SK-N-SH (cell line): ENCODE measurements around the gene KRT37. TPM values are rescaled to one million over a fixed set of nuclear protein-coding genes. Genes with fewer than 3 reads are reported as not detected.

Experiments
- CTCF ChIA-PET: fragments of 300-600, 350-600 bp; formaldehyde crosslinking; extraction: SDS; loops from one replicate; lab custom pipeline; 2021; lab: Yijun Ruan, JAX
- POLR2A ChIA-PET: fragments of 350-600 bp; sonication (Branson Sonifier 250); formaldehyde crosslinking; extraction: SDS; loops from one replicate; lab custom pipeline; 2020; ENCODE audit warnings: antibody characterized with exemption, inconsistent platforms; lab: Yijun Ruan, JAX
- DNase-seq: peaks from one replicate; pipeline ENCODE4 v3.0.0; 2012
- H2AFZ ChIP-seq: fragments of 200-600 bp; sonication (generic); 2 replicates; pipeline ENCODE4 v1.8.1; 2016; ENCODE audit warnings: antibody characterized with exemption, mild to moderate bottlenecking, low read depth
- H3F3A ChIP-seq: fragments of 200-600 bp; sonication (generic); replicated peaks from 2 replicates; pipeline ENCODE3; 2016; ENCODE audit warnings: antibody characterized with exemption, mild to moderate bottlenecking; ENCODE audit not compliant: insufficient read depth
- H3K27ac ChIP-seq, 2 experiments: fragments of 200-500 bp in 1 of 2; fragments of 200-600 bp in 1 of 2; sonication (Bioruptor generic) in 1 of 2; sonication (generic), shearing (Covaris generic) in 1 of 2; 2 replicates each; pipeline versions ENCODE4 v1.5.1 to v1.6.1; 2014 to 2016; ENCODE audit warnings: low read depth in 2 of 2, inconsistent platforms in 1 of 2, low read length in 1 of 2, mild to moderate bottlenecking in 1 of 2, mixed read lengths in 1 of 2
- H3K27me3 ChIP-seq: fragments of 200-600 bp; sonication (generic), shearing (Covaris generic); 2 replicates; pipeline ENCODE4 v1.6.1; 2016; ENCODE audit warnings: mixed run types; ENCODE audit not compliant: insufficient read depth
- H3K36me3 ChIP-seq, 2 experiments: fragments of 200-500 bp in 1 of 2; fragments of 200-600 bp in 1 of 2; sonication (Bioruptor generic) in 1 of 2; sonication (generic) in 1 of 2; replicated peaks in 1 of 2; 2 replicates each; pipeline versions ENCODE3 to v1.5.1; 2014 to 2016; ENCODE audit warnings: low read length in 1 of 2, mild to moderate bottlenecking in 1 of 2; ENCODE audit not compliant: insufficient read depth in 2 of 2, control insufficient read depth in 1 of 2
- H3K4me1 ChIP-seq, 2 experiments: fragments of 200-500 bp in 1 of 2; fragments of 200-600 bp in 1 of 2; sonication (Bioruptor generic) in 1 of 2; sonication (generic), shearing (Covaris generic) in 1 of 2; 2 replicates each; pipeline versions ENCODE4 v1.5.1 to v1.6.1; 2014 to 2016; ENCODE audit warnings: low read depth in 1 of 2, low read length in 1 of 2, mixed run types in 1 of 2; ENCODE audit not compliant: insufficient read depth in 2 of 2, control insufficient read depth in 1 of 2
- H3K4me2 ChIP-seq: fragments of 200-600 bp; sonication (generic), shearing (Covaris generic); 2 replicates; pipeline ENCODE4 v1.6.1; 2017; ENCODE audit warnings: mixed run types
- H3K4me3 ChIP-seq, 2 experiments: fragments of 200-500 bp in 1 of 2; fragments of 200-600 bp in 1 of 2; sonication (Bioruptor generic) in 1 of 2; sonication (generic), shearing (Covaris generic) in 1 of 2; 2 replicates each; pipeline versions ENCODE4 v1.5.1 to v1.8.1; 2014 to 2016; ENCODE audit warnings: low read depth in 2 of 2, inconsistent platforms in 1 of 2, low read length in 1 of 2, mild to moderate bottlenecking in 1 of 2, mixed read lengths in 1 of 2, moderate library complexity in 1 of 2
- H3K79me2 ChIP-seq: fragments of 200-600 bp; sonication (generic); 2 replicates; pipeline ENCODE4 v1.8.1; 2017; ENCODE audit warnings: mild to moderate bottlenecking; ENCODE audit not compliant: insufficient read depth
- H3K9ac ChIP-seq: fragments of 200-600 bp; sonication (generic); 2 replicates; pipeline ENCODE4 v1.6.1; 2017; ENCODE audit warnings: mixed run types
- H3K9me2 ChIP-seq: fragments of 200-600 bp; sonication (generic); 2 replicates; pipeline ENCODE4 v1.6.1; 2017; ENCODE audit warnings: mixed run types
- H3K9me3 ChIP-seq: fragments of 200-600 bp; sonication (generic); 2 replicates; pipeline ENCODE4 v1.6.1; 2017; ENCODE audit warnings: mixed run types, mild to moderate bottlenecking, moderate library complexity
- H4K20me1 ChIP-seq: fragments of 200-600 bp; sonication (generic); 2 replicates; pipeline ENCODE4 v1.6.1; 2017; ENCODE audit warnings: mild to moderate bottlenecking, mixed run types; ENCODE audit not compliant: insufficient read depth
- CHD2 ChIP-seq: fragments of 150-350 bp; IDR thresholded peaks from 2 replicates; pipeline ENCODE4 v1.6.1; 2018; ENCODE audit warnings: low read length; ENCODE audit not compliant: partially characterized antibody
- ELF1 ChIP-seq: IDR thresholded peaks from 2 replicates; pipeline ENCODE4 v1.4.0; 2012
- EZH2phosphoT487 ChIP-seq: fragments of 200-600 bp; sonication (generic); IDR thresholded peaks from 2 replicates; pipeline ENCODE4 v1.6.1; 2017; ENCODE audit warnings: low read depth, mixed run types, mild to moderate bottlenecking, antibody characterized with exemption, moderate library complexity, borderline replicate concordance
- GATA2 ChIP-seq: sonication (generic); formaldehyde crosslinking; IDR thresholded peaks from 2 replicates; pipeline ENCODE4 v1.5.0; 2020; ENCODE audit warnings: mild to moderate bottlenecking, missing genetic modification reagents
- MEF2A ChIP-seq: IDR thresholded peaks from 2 replicates; pipeline ENCODE4 v1.4.0; 2012; ENCODE audit warnings: low read depth, borderline replicate concordance
- MXI1 ChIP-seq: IDR thresholded peaks from 2 replicates; pipeline ENCODE4 v1.6.1; 2012; ENCODE audit warnings: mild to moderate bottlenecking, low read depth, low read length, improper control_type of control experiment
- NRF1 ChIP-seq: IDR thresholded peaks from 2 replicates; pipeline ENCODE4 v1.6.1; 2012; ENCODE audit warnings: low read depth, mild to moderate bottlenecking, low read length
- POLR2AphosphoS5 ChIP-seq: IDR thresholded peaks from 2 replicates; pipeline ENCODE4 v1.6.1; 2012; ENCODE audit warnings: low read depth, low read length
- RCOR1 ChIP-seq: fragments of 150-350 bp; IDR thresholded peaks from 2 replicates; pipeline ENCODE4 v1.6.1; 2017; ENCODE audit warnings: antibody characterized with exemption, low read length
- RFX5 ChIP-seq: IDR thresholded peaks from 2 replicates; pipeline ENCODE4 v1.6.1; 2012; ENCODE audit warnings: mild to moderate bottlenecking, improper control_type of control experiment, low read length
- SMC3 ChIP-seq: IDR thresholded peaks from 2 replicates; pipeline ENCODE4 v1.6.1; 2012; ENCODE audit warnings: low read depth, low read length, improper control_type of control experiment
- TEAD4 ChIP-seq: IDR thresholded peaks from 2 replicates; pipeline ENCODE4 v1.4.0; 2012; ENCODE audit warnings: mild to moderate bottlenecking, borderline replicate concordance; ENCODE audit not compliant: insufficient read depth
- WGBS: methylation state at CpG from one replicate; pipeline ENCODE4 v1.1.6; 2017; ENCODE audit warnings: low lambda C conversion rate; 5-methylcytosine and 5-hydroxymethylcytosine counted together
- polyA plus RNA-seq, 3 experiments: library from polyadenylated mRNA; depleted of rRNA; stranded (reverse); fragments of >200 nt; gene quantifications; 2 replicates each; pipeline ENCODE4 v1.2.3, GENCODE V29; 2012
- TF ChIP-seq, protein P1 (sequence below): fragments of 200-600 bp; sonication (generic); IDR thresholded peaks from 2 replicates; pipeline ENCODE4 v1.6.1; 2017; ENCODE audit warnings: antibody characterized with exemption, mild to moderate bottlenecking, moderate library complexity
- TF ChIP-seq, protein P2 (sequence below): IDR thresholded peaks from 2 replicates; pipeline ENCODE4 v1.4.0; 2012; ENCODE audit warnings: low read depth, borderline replicate concordance
- TF ChIP-seq, protein P3 (sequence below): fragments of 150-350 bp; IDR thresholded peaks from 2 replicates; pipeline ENCODE4 v1.6.1; 2017; ENCODE audit warnings: antibody characterized with exemption, low read length, low read depth, borderline replicate concordance
- TF ChIP-seq, protein P4 (sequence below): fragments of 150-350 bp; IDR thresholded peaks from 2 replicates; pipeline ENCODE4 v1.6.1; 2016; ENCODE audit warnings: mild to moderate bottlenecking, low read depth, low read length

Gene KRT37
- polyA plus RNA-seq, 1 of the 3 experiments (the other 2 are of a cell fraction), result not detected

DNA sequence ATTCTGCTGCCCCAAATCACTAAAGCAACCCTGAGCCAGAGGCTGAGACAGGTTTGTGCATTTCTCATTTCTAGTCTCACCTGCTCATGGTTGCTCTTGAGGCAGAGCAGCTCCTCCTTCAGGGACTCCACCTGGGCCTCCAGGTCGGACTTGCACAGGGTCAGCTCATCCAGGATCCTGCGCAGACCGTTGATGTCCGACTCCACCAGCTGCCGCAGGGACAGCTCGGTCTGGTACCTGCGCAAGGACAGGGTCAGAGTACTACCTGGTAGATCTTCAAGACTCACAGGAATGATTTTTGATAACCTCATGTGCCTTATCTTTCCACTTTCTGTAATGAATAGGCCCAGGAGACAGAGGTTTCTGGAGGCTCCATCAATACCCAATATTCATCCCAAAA is 28.0 kb downstream of the KRT37 start:
- TF ChIP-seq EZH2phosphoT487 (no peak), GATA2 (CRISPR knock-in tag) (no peak), MXI1 (no peak), ELF1 (no peak), RCOR1 (no peak), TEAD4 (no peak), CHD2 (no peak), SMC3 (no peak), MEF2A (no peak), POLR2AphosphoS5 (no peak), RFX5 (no peak), NRF1 (no peak)
- TF ChIP-seq, protein P1, sequence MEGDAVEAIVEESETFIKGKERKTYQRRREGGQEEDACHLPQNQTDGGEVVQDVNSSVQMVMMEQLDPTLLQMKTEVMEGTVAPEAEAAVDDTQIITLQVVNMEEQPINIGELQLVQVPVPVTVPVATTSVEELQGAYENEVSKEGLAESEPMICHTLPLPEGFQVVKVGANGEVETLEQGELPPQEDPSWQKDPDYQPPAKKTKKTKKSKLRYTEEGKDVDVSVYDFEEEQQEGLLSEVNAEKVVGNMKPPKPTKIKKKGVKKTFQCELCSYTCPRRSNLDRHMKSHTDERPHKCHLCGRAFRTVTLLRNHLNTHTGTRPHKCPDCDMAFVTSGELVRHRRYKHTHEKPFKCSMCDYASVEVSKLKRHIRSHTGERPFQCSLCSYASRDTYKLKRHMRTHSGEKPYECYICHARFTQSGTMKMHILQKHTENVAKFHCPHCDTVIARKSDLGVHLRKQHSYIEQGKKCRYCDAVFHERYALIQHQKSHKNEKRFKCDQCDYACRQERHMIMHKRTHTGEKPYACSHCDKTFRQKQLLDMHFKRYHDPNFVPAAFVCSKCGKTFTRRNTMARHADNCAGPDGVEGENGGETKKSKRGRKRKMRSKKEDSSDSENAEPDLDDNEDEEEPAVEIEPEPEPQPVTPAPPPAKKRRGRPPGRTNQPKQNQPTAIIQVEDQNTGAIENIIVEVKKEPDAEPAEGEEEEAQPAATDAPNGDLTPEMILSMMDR, result no peak
- TF ChIP-seq, protein P2, sequence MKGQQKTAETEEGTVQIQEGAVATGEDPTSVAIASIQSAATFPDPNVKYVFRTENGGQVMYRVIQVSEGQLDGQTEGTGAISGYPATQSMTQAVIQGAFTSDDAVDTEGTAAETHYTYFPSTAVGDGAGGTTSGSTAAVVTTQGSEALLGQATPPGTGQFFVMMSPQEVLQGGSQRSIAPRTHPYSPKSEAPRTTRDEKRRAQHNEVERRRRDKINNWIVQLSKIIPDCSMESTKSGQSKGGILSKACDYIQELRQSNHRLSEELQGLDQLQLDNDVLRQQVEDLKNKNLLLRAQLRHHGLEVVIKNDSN, result no peak
- TF ChIP-seq, protein P3, sequence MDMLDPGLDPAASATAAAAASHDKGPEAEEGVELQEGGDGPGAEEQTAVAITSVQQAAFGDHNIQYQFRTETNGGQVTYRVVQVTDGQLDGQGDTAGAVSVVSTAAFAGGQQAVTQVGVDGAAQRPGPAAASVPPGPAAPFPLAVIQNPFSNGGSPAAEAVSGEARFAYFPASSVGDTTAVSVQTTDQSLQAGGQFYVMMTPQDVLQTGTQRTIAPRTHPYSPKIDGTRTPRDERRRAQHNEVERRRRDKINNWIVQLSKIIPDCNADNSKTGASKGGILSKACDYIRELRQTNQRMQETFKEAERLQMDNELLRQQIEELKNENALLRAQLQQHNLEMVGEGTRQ, result no peak
- TF ChIP-seq, protein P4, sequence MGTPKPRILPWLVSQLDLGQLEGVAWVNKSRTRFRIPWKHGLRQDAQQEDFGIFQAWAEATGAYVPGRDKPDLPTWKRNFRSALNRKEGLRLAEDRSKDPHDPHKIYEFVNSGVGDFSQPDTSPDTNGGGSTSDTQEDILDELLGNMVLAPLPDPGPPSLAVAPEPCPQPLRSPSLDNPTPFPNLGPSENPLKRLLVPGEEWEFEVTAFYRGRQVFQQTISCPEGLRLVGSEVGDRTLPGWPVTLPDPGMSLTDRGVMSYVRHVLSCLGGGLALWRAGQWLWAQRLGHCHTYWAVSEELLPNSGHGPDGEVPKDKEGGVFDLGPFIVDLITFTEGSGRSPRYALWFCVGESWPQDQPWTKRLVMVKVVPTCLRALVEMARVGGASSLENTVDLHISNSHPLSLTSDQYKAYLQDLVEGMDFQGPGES, result no peak
- Histone ChIP-seq H3K4me1 (0 out of 4 replicates have a peak, but pooled peaks cover 0 to 4% of the 10 kb centered on the region in 2 experiments), H3K27ac (no peak overlapping the region), H3K9me3 (no peaks in the 10 kb centered on the region), H3K4me2 (no peak overlapping the region), H3K79me2 (no peaks in the 10 kb centered on the region), H3K9ac (no peak overlapping the region), H3K36me3 (no peaks in the 10 kb centered on the region), H4K20me1 (no peaks in the 10 kb centered on the region), H3K9me2 (no peaks in the 10 kb centered on the region), H3F3A (no peaks in the 10 kb centered on the region), H3K27me3 (no peaks in the 10 kb centered on the region), H2AFZ (no peak overlapping the region), H3K4me3 (no peak overlapping the region)
- ChIA-PET POLR2A (no interaction called here), CTCF (interaction anchor here (1.1 kb wide), 1 partner anchor 267 kb away, joined by 3 read pairs; no protein-coding TSS in a partner anchor)
- 75% methylated on average over 7 of the region's 7 CpGs for WGBS
- no peak for DNase-seq
